Esophagus mucosa (tissue), 1 donor: ENCODE measurements around the gene DHRS7C. TPM values are rescaled to one million over a fixed set of nuclear protein-coding genes. Genes with fewer than 3 reads are reported as not detected.

Experiments
- ATAC-seq: fragments of 200-7000 bp; cut with Tn5 transposase; one replicate; pipeline ENCODE4 v1.9.1; 2020
- total RNA-seq: library from RNA; stranded (reverse); gene quantifications from one replicate; pipeline ENCODE4 v1.2.4, GENCODE V29; 2023
- donor health status: DM: yes; HTN: yes; CAD: no.

Gene DHRS7C
- total RNA-seq, 1 donor from 2014 or later, result not detected

DNA sequence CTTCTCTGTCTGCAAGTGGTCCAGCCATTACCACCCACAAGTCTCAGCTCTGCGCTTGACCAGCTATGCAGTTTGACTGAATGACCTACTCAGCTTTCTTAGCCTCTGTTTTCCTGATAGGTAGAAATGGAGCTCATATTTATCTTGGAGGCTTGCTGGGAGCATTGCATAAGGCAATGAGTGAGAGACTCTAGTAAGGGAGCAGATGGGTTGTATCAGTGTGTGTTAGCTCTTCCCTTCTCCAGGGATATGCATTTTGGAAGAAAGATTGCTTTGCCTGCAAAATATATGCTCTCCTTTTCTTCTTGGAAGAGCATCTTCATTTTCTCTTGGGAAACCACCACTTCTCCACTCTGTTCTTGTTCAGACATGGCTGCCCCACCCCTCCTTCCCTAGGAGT is 26.1 kb downstream of the DHRS7C start:
- ATAC-seq, result no peak

- ATAC-seq, result no peak
Observed at GRCh38 chr17:9763643-9764042, 27.7 kb downstream of the DHRS7C start.

GRCh38 chr17:9760266-9760665 is 31.1 kb downstream of the DHRS7C start:
- ATAC-seq, result no peak

DNA sequence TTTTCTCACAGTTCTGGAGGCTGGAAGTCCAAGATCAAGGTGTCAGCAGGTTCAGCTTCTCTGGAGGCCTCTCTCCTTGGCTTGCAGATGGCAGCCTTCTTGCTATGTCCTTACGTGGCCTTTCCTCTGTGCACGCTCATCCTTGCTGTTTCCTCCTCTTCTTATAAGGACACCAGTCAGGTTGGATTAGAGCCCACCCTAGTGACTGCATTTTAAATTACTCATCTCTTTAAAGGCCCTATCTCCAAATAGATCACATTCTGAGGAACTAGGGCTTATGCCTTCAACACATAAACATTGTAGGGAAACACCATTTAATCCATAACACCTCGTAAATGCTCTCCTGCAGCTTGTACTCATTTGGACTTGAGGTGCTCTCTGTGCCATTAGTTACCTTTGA is 36.3 kb downstream of the DHRS7C start:
- ATAC-seq, result no peak

DNA sequence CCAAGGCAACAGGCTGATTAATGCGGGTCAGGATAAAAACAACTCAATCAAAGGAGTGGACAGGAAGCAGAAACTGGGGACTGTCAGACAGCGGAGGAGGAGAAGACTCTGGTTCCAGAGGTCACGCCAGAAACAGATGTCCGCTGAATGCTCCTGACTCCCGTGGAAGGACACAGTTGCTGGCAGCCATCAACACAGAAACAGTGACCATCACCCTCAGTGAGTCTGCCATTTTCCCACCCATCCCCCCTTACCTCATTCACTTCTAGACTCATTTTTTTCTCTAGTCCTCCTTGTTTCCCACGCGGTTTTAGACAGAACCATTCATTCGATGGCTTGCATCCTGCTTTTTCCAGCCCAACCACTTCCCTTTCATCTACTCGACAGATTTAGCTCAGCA is 40.9 kb downstream of the DHRS7C start:
- ATAC-seq, result no peak

GRCh38 chr17:9729735-9730420 is 61.5 kb downstream of the DHRS7C start:
- peak; percentile 79 for ATAC-seq

GRCh38 chr17:9729034-9729650 is 62.2 kb downstream of the DHRS7C start:
- peak; percentile 74 for ATAC-seq

- no peak for ATAC-seq
Observed at GRCh38 chr17:9728564-9728963, 62.8 kb downstream of the DHRS7C start.

- no peak for ATAC-seq
Observed at GRCh38 chr17:9728005-9728404, 63.4 kb downstream of the DHRS7C start.

DNA sequence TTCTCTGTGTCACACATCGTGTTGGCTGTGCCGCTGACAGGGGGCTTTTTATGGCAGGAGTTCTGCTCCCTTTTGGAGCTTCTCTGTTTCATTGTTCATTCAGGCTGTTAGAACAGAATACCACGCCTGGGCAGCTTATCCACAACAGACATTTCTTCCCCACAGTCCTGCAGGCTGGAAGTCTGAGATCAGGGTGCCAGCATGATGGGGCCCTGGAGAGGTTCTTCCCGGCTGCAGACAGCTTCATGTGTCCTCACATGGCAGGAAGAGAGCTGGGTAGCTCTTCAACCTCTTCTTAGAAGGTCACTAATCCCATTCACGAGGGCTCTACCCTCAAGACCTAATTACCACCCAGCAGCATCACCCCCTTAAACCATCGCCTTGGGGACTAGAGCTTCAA is 65.1 kb downstream of the DHRS7C start:
- ATAC-seq, result no peak

DNA sequence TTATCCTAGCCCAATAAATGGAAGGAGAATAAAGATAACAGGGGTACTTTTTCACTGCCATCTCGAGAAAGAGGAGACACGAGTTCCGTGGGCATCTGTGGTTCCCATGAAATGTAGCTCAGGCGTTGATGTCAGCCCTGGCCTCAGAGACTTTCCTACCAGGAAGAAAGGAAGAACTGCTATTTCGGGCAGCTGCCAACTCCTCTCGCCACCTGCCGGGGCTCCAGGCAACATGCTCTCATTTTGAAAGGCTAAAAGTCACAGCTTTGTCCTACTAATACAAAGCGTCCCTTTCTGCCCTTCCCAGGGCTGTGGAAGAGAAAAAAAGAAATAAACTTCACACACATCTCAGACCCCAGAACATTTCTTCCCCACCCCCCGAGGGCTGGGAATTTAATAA is 65.8 kb downstream of the DHRS7C start:
- ATAC-seq, result no peak

Other genes with a start within 250 kb of the DHRS7C start
- 45.9 TPM for gene STX8, start 215.8 kb downstream of the DHRS7C start, total RNA-seq
- not detected for gene CFAP52, start 214.9 kb downstream of the DHRS7C start, total RNA-seq
- gene USP43, start 146.1 kb downstream of the DHRS7C start, total RNA-seq, result 8.8 TPM
- gene GSG1L2, start 30.5 kb upstream of the DHRS7C start, total RNA-seq, result not detected
- gene GLP2R, start 34.3 kb upstream of the DHRS7C start, total RNA-seq, result not detected
- gene RCVRN, start 113.7 kb upstream of the DHRS7C start, total RNA-seq, result not detected